Mammary epithelial cell (primary cell): ENCODE results near the gene CYTIP.

Experiments
- CTCF ChIP-seq, 2 donors: IDR thresholded peaks in 1 of 2; conservative IDR thresholded peaks in 1 of 2; 2 replicates each; pipeline ENCODE4 v1.5.1; 2011 to 2012; ENCODE audit warnings: inconsistent platforms in 2 of 2, low read length in 2 of 2, mild to moderate bottlenecking in 2 of 2, control low read depth in 1 of 2, low read depth in 1 of 2; ENCODE audit not compliant: insufficient read depth in 1 of 2; ENCODE audit errors: extremely low read depth in 1 of 2
- EZH2 ChIP-seq: IDR thresholded peaks from 2 replicates; pipeline ENCODE4 v1.6.1; 2012; ENCODE audit warnings: low read length, inconsistent platforms, borderline replicate concordance

GRCh38 chr2:157442191-157442590 is 1.7 kb downstream of the CYTIP start:
- no peak for TF ChIP-seq CTCF (conservative IDR thresholded peaks at IDR 0.05 in 1 of 2, IDR thresholded peaks at IDR 0.05 in 1 of 2; ENCODE audit: extremely low read depth in 1 of 2, insufficient read depth in 1 of 2, low read depth in 1 of 2, low read length in 2 of 2)
- TF ChIP-seq EZH2 = no peak
